Activated CD4-positive, alpha-beta memory T cell treated with anti-CD3 and anti-CD28 coated beads, Interleukin-2, amount 10 ng/mL, durations not matched to agents 7 days and 5 days (primary cell): ENCODE measurements around the gene TNKS1BP1. TPM values are rescaled to one million over a fixed set of nuclear protein-coding genes. Genes with fewer than 3 reads are reported as not detected.

Source experiments
- CTCF ChIA-PET: fragments of 350-600 bp; sonication (Branson Sonifier 250); formaldehyde crosslinking; loops from one replicate; lab custom pipeline; 2021; ENCODE audit warnings: antibody characterized with exemption, inconsistent platforms; lab: Charles Lee
- POLR2A ChIA-PET: fragments of 350-600 bp; sonication (Branson Sonifier 250); formaldehyde crosslinking; loops from one replicate; lab custom pipeline; 2021; ENCODE audit warnings: antibody characterized with exemption; lab: Charles Lee
- DNase-seq: peaks from one replicate; pipeline ENCODE4 v3.0.0-alpha.2; 2020
- H3K27ac Mint-ChIP-seq: one replicate; pipeline ENCODE4 v1.8.0; 2021; ENCODE audit warnings: mild to moderate bottlenecking, mixed read lengths
- H3K27me3 Mint-ChIP-seq: one replicate; pipeline ENCODE4 v1.8.0; 2021; ENCODE audit warnings: mixed read lengths
- H3K36me3 Mint-ChIP-seq: one replicate; pipeline ENCODE4 v1.8.0; 2021; ENCODE audit warnings: low read depth, mixed read lengths
- H3K4me1 Mint-ChIP-seq: one replicate; pipeline ENCODE4 v1.8.0; 2021; ENCODE audit warnings: mixed read lengths
- H3K4me3 Mint-ChIP-seq: one replicate; pipeline ENCODE4 v1.8.0; 2021; ENCODE audit warnings: mild to moderate bottlenecking, mixed read lengths
- H3K9me3 Mint-ChIP-seq: one replicate; pipeline ENCODE4 v1.8.0; 2021; ENCODE audit warnings: mixed read lengths
- total RNA-seq, 2 experiments: library from RNA; stranded (reverse); gene quantifications; one replicate each; pipeline ENCODE4 v1.2.3, GENCODE V29; 2021

The TNKS1BP1 gene
- total RNA-seq, 2 experiments from 2014 or later = 9.9 to 10.7 TPM

DNA sequence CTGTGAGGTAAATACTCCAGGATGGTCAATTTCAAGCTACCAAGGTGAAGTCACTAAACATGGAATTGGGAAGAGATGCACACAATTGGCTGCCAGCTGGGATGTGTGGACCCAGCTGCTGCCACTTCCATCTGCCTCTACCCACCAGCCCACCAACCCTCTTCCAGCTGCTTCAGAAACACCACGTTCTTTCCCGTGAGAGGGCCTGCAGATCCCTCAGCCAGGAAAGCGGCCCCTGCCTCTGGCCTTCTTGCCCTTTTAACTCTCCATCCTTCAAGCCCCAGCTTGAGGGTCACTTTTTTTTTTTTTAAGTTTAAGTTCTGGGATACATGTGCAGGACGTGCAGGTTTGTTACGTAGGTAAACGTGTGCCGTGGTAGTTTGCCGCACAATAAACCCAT, 36.2 kb upstream of the TNKS1BP1 start:
- Mint-ChIP-seq H3K4me3 (no peak overlapping the region), H3K4me1 (no peaks in the 10 kb centered on the region), H3K27ac (no peak overlapping the region), H3K9me3 (peaks cover 2% of the 10 kb centered on the region), H3K36me3 (no peaks in the 10 kb centered on the region), H3K27me3 (peaks cover 12% of the 10 kb centered on the region)
- DNase-seq = no peak
- CTCF ChIA-PET = interaction anchor here (1.0 to 1.6 kb wide), 2 partner anchors 15 to 82 kb away, joined by 3 read pairs; no protein-coding TSS in a partner anchor
- POLR2A ChIA-PET = no interaction called here

GRCh38 chr11:57359896-57360690, 35.3 kb upstream of the TNKS1BP1 start:
- H3K4me1 Mint-ChIP-seq = no peaks in the 10 kb centered on the region
- peaks cover 13% of the 10 kb centered on the region for H3K27me3 Mint-ChIP-seq
- no peaks in the 10 kb centered on the region for H3K36me3 Mint-ChIP-seq
- ChIA-PET CTCF (interaction anchor here (1.6 kb wide), 2 partner anchors 14 to 83 kb away, joined by 3 read pairs; no protein-coding TSS in a partner anchor), POLR2A (no interaction called here)
- H3K9me3 Mint-ChIP-seq = peaks cover 2% of the 10 kb centered on the region
- DNase-seq = no peak
- H3K4me3 Mint-ChIP-seq = no peak overlapping the region
- H3K27ac Mint-ChIP-seq = no peak overlapping the region

DNA sequence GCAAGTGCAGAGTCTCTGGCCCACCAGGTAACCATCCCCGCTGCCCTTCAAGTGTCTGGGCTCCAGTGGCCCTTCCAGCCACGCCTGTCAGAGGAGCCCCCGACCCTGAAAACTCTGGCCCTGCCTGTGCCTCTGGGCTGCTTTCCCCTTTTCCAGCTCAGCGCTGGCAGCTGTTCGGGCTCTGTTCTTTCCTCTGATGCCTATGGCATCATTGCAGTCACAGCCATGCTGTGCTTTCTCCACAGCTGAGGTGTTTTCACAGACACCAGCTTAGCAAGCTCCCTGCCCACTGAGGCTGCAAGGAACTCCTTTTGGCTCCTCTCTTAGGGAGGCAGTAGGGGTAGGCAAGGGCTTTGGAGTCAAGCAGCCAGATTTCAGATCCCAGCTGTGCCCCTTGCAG, 34.6 kb upstream of the TNKS1BP1 start:
- DNase-seq = no peak
- Mint-ChIP-seq H3K36me3 (no peaks in the 10 kb centered on the region), H3K27me3 (peaks cover 16% of the 10 kb centered on the region), H3K9me3 (peaks cover 2% of the 10 kb centered on the region), H3K4me1 (no peaks in the 10 kb centered on the region), H3K4me3 (no peak overlapping the region), H3K27ac (no peak overlapping the region)
- POLR2A ChIA-PET = no interaction called here
- CTCF ChIA-PET = interaction anchor here (1.6 kb wide), 1 partner anchor 13 kb away, joined by 3 read pairs; no protein-coding TSS in a partner anchor

- no peaks in the 10 kb centered on the region for H3K4me1 Mint-ChIP-seq
- no peak overlapping the region for H3K4me3 Mint-ChIP-seq
- H3K36me3 Mint-ChIP-seq = no peaks in the 10 kb centered on the region
- ChIA-PET POLR2A (interaction anchor here (1.0 kb wide), 1 partner anchor 41 kb away, joined by 3 read pairs; no protein-coding TSS in a partner anchor), CTCF (interaction anchor here (1.6 kb wide), 1 partner anchor 13 kb away, joined by 3 read pairs; no protein-coding TSS in a partner anchor)
- DNase-seq = no peak
- H3K9me3 Mint-ChIP-seq = peaks cover 2% of the 10 kb centered on the region
- peaks cover 17% of the 10 kb centered on the region for H3K27me3 Mint-ChIP-seq
- no peak overlapping the region for H3K27ac Mint-ChIP-seq
Observed at GRCh38 chr11:57358991-57359390, 34.2 kb upstream of the TNKS1BP1 start.

GRCh38 chr11:57358543-57358961, 33.8 kb upstream of the TNKS1BP1 start:
- Mint-ChIP-seq H3K9me3 (peaks cover 2% of the 10 kb centered on the region), H3K4me1 (no peaks in the 10 kb centered on the region), H3K4me3 (no peak overlapping the region), H3K27ac (no peak overlapping the region), H3K36me3 (no peaks in the 10 kb centered on the region), H3K27me3 (peaks cover 17% of the 10 kb centered on the region)
- POLR2A ChIA-PET = interaction anchor here (1.0 kb wide), 1 partner anchor 42 kb away, joined by 3 read pairs; no protein-coding TSS in a partner anchor
- no peak for DNase-seq
- CTCF ChIA-PET = interaction anchor here (0.6 to 0.7 kb wide), 2 partner anchors 11 to 66 kb away, joined by 3 read pairs; no protein-coding TSS in a partner anchor

- no peaks in the 10 kb centered on the region for H3K36me3 Mint-ChIP-seq
- H3K4me1 Mint-ChIP-seq = no peaks in the 10 kb centered on the region
- ChIA-PET CTCF (interaction anchor here (0.7 kb wide), 1 partner anchor 10 kb away, joined by 3 read pairs; no protein-coding TSS in a partner anchor), POLR2A (interaction anchor here (1.0 kb wide), 1 partner anchor 42 kb away, joined by 3 read pairs; no protein-coding TSS in a partner anchor)
- no peak overlapping the region for H3K4me3 Mint-ChIP-seq
- DNase-seq = no peak
- no peak overlapping the region for H3K27ac Mint-ChIP-seq
- H3K27me3 Mint-ChIP-seq = peaks cover 20% of the 10 kb centered on the region
- peaks cover 2% of the 10 kb centered on the region for H3K9me3 Mint-ChIP-seq
Observed at GRCh38 chr11:57357856-57358255, 33.1 kb upstream of the TNKS1BP1 start.

DNA sequence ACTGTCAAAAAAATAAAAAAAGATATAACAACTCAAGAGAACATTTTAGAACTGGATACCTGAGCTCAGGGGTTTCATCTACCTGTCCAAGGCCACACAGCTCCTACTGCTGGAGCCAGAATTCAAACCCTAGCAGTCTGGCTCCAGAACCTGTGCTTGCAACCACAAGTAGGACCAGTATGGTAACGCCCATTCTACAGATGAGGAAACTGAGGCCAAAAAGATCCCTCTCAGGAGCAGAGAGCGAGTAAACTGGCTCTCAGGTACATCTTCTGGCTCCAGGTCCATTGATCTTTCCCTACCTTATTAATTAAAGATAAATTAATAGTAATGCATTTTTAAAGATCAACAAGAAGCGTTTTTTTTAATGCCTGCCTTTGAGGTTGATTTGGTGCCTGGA, 32.6 kb upstream of the TNKS1BP1 start:
- Mint-ChIP-seq H3K4me3 (no peak overlapping the region), H3K27me3 (peaks cover 20% of the 10 kb centered on the region), H3K4me1 (no peaks in the 10 kb centered on the region), H3K27ac (no peak overlapping the region), H3K36me3 (no peaks in the 10 kb centered on the region), H3K9me3 (peaks cover 2% of the 10 kb centered on the region)
- CTCF ChIA-PET = interaction anchor here (2.1 kb wide), 1 partner anchor 11 kb away, joined by 8 read pairs; no protein-coding TSS in a partner anchor
- DNase-seq = no peak
- POLR2A ChIA-PET = no interaction called here

GRCh38 chr11:57356268-57356667, 31.5 kb upstream of the TNKS1BP1 start:
- no peaks in the 10 kb centered on the region for H3K36me3 Mint-ChIP-seq
- H3K4me1 Mint-ChIP-seq = no peaks in the 10 kb centered on the region
- peaks cover 4% of the 10 kb centered on the region for H3K9me3 Mint-ChIP-seq
- H3K27me3 Mint-ChIP-seq = peaks cover 24% of the 10 kb centered on the region
- no peak overlapping the region for H3K4me3 Mint-ChIP-seq
- ChIA-PET POLR2A (no interaction called here), CTCF (interaction anchor here (1.5 to 2.1 kb wide), 2 partner anchors 10 to 137 kb away, joined by 6 to 8 read pairs; no protein-coding TSS in a partner anchor)
- no peak overlapping the region for H3K27ac Mint-ChIP-seq
- DNase-seq = no peak

- Mint-ChIP-seq H3K4me3 (no peak overlapping the region), H3K27ac (no peak overlapping the region), H3K9me3 (peaks cover 5% of the 10 kb centered on the region), H3K27me3 (peaks cover 28% of the 10 kb centered on the region), H3K4me1 (peaks cover 2% of the 10 kb centered on the region), H3K36me3 (no peaks in the 10 kb centered on the region)
- CTCF ChIA-PET = no interaction called here
- DNase-seq = no peak
- POLR2A ChIA-PET = no interaction called here
Observed at GRCh38 chr11:57354699-57355098, 29.9 kb upstream of the TNKS1BP1 start.

GRCh38 chr11:57353852-57354251, 29.1 kb upstream of the TNKS1BP1 start:
- POLR2A ChIA-PET = no interaction called here
- no peak for DNase-seq
- Mint-ChIP-seq H3K9me3 (peaks cover 5% of the 10 kb centered on the region), H3K36me3 (no peaks in the 10 kb centered on the region), H3K4me3 (no peak overlapping the region), H3K27me3 (peaks cover 28% of the 10 kb centered on the region), H3K27ac (no peak overlapping the region), H3K4me1 (peaks cover 2% of the 10 kb centered on the region)
- CTCF ChIA-PET = interaction anchor here (0.6 kb wide), 1 partner anchor 152 kb away, joined by 3 read pairs; no protein-coding TSS in a partner anchor

- DNase-seq = no peak
- Mint-ChIP-seq H3K4me1 (peaks cover 2% of the 10 kb centered on the region), H3K27me3 (peaks cover 29% of the 10 kb centered on the region), H3K9me3 (peaks cover 5% of the 10 kb centered on the region), H3K27ac (no peak overlapping the region), H3K4me3 (no peak overlapping the region), H3K36me3 (no peaks in the 10 kb centered on the region)
- POLR2A ChIA-PET = no interaction called here
- CTCF ChIA-PET = interaction anchor here (0.6 to 1.3 kb wide), 2 partner anchors 104 to 153 kb away, joined by 3 to 6 read pairs; no protein-coding TSS in a partner anchor
Observed at GRCh38 chr11:57353446-57353845, 28.7 kb upstream of the TNKS1BP1 start.

DNA sequence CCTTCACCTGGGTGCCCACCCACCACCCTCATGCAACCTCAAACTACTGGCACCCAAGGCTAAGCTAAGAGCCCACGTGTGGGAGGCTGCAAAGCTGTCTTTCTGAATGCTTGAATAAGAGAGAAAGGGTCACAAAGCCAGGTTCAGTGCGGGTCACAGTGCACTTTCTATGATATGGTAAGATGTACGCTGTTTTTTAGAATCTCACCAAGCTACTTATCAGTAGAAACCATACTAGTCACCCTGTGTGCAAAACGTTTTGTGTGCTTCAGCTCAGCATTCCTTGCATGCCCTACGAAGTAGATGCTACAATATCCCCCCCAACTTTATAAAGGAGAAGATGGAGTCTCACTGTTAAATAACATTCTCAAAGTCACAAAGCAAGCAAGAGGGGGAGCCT, 28.3 kb upstream of the TNKS1BP1 start:
- ChIA-PET CTCF (interaction anchor here (1.3 kb wide), 2 partner anchors 105 to 141 kb away, joined by 5 to 6 read pairs; no protein-coding TSS in a partner anchor), POLR2A (no interaction called here)
- H3K9me3 Mint-ChIP-seq = peaks cover 5% of the 10 kb centered on the region
- H3K27me3 Mint-ChIP-seq = peaks cover 31% of the 10 kb centered on the region
- DNase-seq = no peak
- H3K4me1 Mint-ChIP-seq = peaks cover 2% of the 10 kb centered on the region
- no peak overlapping the region for H3K27ac Mint-ChIP-seq
- H3K4me3 Mint-ChIP-seq = no peak overlapping the region
- no peaks in the 10 kb centered on the region for H3K36me3 Mint-ChIP-seq
